WI38 (cell line): ENCODE results near the gene JHY.
A peak's percentile ranks its signal among the peaks of the same experiment; 100 is the strongest.

Experiments
- H3K4me3 ChIP-seq: 2 replicates; pipeline ENCODE4 v1.5.1; 2011; ENCODE audit warnings: low read depth, mild to moderate bottlenecking, control low read depth, low read length
- TF ChIP-seq, protein P1 (sequence below): IDR thresholded peaks from 2 replicates; pipeline ENCODE4 v1.5.1; 2012; ENCODE audit warnings: low read depth, mild to moderate bottlenecking, control low read depth, low read length

The JHY gene

GRCh38 chr11:122872046-122872445 is 10.5 kb upstream of the JHY start:
- no peak overlapping the region for H3K4me3 ChIP-seq
- TF ChIP-seq, protein P1, sequence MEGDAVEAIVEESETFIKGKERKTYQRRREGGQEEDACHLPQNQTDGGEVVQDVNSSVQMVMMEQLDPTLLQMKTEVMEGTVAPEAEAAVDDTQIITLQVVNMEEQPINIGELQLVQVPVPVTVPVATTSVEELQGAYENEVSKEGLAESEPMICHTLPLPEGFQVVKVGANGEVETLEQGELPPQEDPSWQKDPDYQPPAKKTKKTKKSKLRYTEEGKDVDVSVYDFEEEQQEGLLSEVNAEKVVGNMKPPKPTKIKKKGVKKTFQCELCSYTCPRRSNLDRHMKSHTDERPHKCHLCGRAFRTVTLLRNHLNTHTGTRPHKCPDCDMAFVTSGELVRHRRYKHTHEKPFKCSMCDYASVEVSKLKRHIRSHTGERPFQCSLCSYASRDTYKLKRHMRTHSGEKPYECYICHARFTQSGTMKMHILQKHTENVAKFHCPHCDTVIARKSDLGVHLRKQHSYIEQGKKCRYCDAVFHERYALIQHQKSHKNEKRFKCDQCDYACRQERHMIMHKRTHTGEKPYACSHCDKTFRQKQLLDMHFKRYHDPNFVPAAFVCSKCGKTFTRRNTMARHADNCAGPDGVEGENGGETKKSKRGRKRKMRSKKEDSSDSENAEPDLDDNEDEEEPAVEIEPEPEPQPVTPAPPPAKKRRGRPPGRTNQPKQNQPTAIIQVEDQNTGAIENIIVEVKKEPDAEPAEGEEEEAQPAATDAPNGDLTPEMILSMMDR, result no peak

DNA sequence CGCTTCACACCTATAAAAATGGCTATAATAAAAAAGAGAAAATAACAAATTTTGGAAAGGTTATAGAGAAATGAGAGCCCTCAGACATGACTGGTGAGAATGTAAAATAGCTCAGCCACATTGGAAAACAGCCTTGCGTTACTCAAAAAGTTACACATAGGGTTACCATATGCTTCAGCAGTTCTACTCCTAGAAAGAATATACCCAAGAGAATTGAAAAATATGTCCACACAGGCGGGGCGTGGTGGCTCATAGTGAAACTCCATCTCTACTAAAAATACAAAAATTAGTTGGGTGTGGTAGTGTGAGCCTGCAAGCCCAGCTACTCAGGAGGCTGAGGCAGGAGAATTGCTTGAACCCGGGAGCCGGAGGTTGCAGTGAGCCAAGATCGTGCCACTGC is 7.6 kb upstream of the JHY start:
- H3K4me3 ChIP-seq, result no peak overlapping the region

DNA sequence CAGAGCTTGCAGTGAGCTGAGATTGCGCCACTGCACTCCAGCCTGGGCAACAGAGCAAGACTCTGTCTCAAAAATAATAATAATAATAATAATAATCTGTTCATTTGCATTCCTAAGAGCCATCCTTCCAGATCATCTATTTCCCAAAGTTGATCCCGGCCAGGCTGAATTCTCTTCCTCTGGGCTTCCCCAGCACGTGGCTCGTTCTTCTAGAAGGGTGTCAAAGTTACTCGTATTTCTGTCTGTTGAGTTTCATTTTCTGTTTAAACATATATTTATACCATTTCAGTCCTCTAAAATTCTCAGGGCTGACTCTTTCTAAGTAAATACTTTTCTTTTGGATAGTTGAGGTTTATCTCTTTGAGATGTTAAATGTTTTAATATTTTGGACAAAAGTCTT is 4.8 kb upstream of the JHY start:
- TF ChIP-seq, protein P1, result no peak
- no peak overlapping the region for H3K4me3 ChIP-seq

More for the DNA sequence above, 7.6 kb upstream of the JHY start:
- TF ChIP-seq, protein P1, result no peak

- TF ChIP-seq, protein P1, result no peak
- H3K4me3 ChIP-seq, result no peak overlapping the region
Observed at GRCh38 chr11:122879785-122880184, 2.8 kb upstream of the JHY start.

GRCh38 chr11:122882857-122883645 is 492 bp downstream of the JHY start:
- TF ChIP-seq, protein P1, result no peak
- H3K4me3 ChIP-seq, result peak overlapping the region; percentile 57

- peak overlapping the region; percentile 57 for H3K4me3 ChIP-seq
- TF ChIP-seq, protein P1, result no peak
Observed at GRCh38 chr11:122883646-122883979, 1.1 kb downstream of the JHY start.

DNA sequence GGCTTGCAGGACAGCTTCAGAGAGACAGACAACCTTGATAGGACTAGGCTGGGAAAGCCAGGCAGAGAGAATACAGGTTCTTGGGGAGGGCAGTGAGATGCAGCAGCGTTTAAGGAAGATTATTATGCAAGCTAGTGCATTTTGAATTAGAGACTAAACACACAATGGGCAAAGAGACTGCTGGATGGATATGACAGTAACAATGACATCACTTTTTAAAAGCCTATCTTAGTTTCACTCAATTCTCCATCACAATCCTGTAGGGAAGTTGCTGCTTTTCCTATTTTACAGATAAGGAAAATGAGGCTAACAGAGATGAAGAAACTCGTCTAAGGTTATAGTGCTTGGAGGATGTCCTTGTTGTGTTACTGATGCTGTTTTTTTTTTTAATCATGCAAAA is 5.6 kb downstream of the JHY start:
- TF ChIP-seq, protein P1, result no peak
- H3K4me3 ChIP-seq, result no peak overlapping the region
